HG03196 (cell line): ENCODE results near the gene KCNJ14.

ENCODE experiments used
- ATAC-seq: cut with Tn5 transposase; IDR thresholded peaks from one replicate; pipeline ENCODE4 v1.9.1; 2021; ENCODE audit not compliant: unreplicated experiment

KCNJ14 gene

DNA sequence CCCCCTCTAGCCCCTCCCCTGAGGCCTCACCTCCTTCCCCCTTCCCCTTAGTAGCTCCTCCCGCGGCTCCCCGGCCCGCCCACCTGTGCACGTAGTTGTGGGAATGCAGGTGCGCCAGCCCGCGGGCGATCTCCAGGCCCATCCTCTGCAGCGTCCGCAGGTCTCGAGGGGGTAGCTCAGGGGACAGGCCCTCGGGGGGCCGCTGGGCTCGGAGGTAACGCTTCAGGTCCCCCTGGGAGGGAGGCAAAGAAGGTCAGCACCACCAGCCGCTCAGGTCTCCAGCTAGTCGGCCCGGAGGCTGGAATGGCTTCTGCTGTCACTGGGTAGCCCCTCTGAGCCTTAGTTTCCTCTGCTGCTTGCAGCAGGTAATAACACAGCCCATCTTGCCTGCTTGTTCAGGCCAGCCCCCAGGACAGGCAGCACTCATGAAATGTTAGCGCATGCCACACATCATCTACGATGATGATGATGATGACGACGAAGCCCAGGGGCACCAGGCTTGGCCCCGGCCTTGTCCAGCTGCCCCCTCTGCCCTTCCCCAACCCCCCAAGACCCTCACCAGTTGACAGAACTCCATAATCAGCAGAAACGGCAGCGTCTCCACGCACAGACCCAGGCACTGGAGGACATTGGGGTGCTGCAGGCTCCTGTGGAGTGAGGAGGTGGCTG lies 47.1 kb downstream of the KCNJ14 start:
- no peak for ATAC-seq

GRCh38 chr19:48506138-48506733 lies 50.9 kb downstream of the KCNJ14 start:
- ATAC-seq: no peak

GRCh38 chr19:48507911-48508439 lies 52.6 kb downstream of the KCNJ14 start:
- ATAC-seq: no peak

DNA sequence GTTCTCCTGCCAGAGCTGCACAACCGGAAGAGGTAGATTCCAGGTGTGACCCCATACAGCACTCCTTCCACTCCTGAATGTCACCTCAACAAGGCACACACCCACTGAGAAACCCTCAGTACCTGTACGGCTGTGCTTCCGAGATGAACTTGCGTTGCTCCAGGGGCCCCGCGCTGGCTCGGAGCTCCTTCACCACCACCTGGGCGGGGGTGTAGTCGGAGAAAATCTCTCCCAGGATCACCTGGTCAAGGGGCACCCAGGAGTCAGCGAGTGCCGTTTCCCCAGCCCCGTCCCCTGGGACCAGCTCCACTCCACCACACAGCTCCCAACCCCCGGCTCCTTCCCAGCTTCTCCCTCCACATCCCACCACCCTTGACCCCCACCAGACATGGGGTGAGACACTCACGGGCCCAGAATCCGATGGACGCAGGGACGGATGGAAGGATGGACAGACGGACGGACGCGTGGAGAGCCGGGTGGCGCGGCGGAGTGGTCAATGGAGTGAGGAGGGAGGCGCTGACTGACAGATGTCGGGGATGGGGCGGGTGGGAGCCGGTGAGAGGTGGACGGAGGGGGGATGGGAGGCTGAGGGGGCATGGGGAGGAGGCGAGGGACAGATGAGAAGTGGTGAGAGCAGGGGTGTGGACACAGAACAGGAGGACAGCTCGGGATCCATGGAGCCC lies 53.5 kb downstream of the KCNJ14 start:
- no peak for ATAC-seq

DNA sequence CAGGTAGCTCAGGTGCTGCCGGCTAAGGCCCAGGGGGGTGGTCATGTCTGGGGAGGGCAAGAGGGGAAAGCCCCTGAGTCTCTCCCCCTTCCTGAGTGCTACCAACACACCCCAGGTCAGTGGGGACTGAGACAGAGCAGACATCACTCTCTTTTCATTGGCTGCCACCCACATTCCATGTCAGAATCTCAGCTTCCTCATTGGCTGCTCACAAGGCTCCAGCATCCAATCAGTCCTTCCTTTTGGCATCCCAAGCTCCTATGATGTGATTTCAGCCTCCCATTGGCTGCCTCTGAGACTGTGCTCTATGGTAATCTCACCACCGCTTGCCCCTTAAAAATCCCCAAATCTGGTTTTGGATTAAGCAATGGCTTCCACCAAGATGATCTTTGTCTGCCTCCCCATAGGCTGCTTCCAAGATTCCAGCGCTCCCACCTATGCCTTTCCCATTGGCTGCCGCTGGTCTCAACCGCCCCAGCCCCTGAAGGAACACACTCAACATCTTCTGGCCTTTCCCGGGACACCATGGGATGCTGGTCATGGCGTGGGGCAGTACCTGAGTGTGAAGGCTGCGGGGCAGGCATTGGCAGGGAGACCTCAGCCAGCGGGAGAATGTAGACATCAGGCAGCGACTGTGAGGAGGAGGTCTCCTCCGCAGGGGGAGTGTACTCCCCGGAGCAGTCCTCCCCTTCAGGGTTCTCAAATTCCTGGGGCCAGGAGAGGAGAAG lies 54.3 kb downstream of the KCNJ14 start:
- no peak for ATAC-seq

- ATAC-seq: no peak
Measured at GRCh38 chr19:48510421-48511268, 55.3 kb downstream of the KCNJ14 start.

GRCh38 chr19:48511321-48511731 lies 56.0 kb downstream of the KCNJ14 start:
- ATAC-seq: no peak

DNA sequence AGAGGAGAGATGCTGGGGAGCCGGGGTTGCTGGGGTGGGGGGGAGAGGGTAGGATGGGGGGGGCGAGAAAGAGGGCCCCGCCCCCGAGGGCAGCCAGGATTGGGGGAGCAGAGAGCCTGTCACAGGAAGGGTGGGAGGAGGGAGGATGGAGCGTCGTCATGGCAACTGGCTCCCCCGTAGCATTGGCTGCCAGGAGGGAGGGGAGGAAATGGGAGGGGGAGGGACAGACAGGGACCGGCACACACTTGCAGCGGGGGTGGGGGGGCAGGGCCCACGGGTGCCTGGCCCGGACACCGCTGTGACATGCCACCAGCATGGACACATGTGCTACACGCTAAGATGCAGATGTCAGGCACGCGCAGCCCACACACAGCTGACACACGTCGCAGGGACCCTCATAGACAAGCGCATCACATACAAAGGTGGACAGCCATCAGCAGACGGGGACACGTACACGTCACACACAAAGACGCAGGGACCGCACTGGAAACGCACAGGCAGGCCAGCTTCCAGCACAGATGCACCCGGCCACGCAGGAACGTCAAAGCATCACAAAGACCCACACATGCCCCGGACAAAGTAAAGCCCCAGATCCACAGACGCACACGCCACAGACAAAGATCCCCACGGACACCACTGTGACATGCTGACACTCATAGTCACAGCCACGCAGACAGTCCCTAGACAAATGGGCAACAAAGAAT lies 56.6 kb downstream of the KCNJ14 start, which contains the start of gene LMTK3:
Gene LMTK3 (minus strand): TSS at position 36 of the 704 bp plus-strand sequence. CDS start 259 bp downstream, outside the sequence.
- ATAC-seq: no peak

DNA sequence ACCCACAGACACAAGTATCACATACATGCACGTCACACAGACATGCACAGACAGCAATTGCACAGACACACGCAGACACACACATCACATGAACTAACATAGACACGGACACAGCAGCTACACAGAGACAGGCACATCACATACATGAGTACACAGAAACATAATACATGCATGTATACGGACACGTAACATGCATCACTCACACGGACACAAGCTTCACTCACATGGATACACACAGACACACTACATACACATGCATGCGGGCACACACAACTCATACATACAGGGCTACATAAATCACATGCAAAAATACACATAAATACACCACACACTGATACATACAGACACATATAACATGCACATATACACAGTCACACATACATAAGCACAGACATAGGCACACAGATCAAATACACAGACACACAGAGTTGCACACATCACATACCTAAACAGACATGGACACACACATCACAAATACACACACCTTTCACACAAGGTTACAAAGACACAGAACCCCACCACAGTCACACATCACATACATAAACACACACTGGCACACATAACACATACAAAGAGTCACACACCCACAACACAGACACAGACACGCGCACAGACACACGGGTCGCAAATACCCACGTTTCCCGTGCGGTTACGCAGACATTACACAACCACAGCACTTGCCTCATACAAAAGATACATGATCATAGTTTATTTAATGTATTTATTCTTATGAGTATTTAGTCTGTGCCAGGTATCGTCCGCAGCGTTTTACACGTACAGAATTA lies 57.3 kb downstream of the KCNJ14 start:
- ATAC-seq: no peak

DNA sequence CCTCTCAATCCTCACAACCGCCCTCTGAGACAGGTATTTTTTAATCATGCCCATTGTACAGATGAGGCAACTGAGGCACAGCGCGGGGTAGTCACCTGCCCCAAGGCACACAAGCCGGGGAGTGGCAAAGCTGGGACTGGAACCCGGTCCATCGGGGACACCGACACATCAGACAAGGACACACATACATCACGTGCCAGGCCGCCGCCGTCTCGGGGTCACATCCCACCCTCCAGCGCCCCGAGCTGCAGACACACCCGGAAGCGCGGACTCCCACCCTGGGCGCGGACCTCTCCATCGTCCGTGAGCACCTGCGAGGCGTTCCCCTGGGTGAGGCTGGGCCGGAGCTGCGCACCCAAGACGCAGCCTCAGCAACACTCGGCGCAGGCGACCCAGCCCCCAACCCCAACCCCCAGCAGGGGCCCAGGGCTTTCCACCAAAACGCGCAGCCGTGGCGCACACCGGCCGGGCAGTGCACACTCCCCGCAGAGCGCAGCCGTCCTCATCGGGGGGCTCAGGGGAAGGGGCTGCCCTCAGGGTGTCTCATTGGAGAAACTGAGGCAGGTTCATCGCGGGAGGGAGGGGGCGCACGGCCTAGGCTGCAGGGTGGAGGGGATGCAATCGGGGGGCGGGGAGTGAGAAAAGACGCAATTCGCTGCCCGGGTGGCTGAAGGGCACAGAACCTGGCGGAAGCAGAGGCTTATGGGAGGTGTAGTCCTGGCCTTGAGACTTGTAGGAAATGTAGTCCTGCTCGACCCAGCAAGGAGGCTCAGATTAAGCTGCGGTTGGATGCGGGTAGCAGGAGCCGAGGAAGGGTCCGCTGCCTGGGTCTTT lies 58.1 kb downstream of the KCNJ14 start:
- no peak for ATAC-seq

GRCh38 chr19:48514123-48514458 lies 58.7 kb downstream of the KCNJ14 start:
- ATAC-seq: no peak

DNA sequence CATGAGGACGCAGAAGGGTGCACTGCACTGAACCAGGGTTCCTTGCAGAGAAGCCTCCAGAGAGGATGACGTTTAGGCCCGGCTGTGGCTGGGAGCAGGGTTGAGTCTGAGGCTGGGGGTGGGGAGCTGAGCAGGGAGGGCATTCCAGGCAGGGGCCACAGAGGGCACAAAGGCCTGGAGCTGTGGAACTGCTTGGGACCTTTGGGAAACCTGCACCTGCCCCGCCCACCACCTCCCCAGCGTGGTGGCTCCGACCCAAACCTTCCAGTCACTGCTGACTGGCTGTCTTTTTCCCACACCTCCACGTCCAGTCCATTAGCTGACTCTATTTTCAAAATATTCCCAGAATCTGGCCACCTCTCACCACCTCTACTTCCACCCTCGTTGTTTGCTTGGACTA lies 61.2 kb downstream of the KCNJ14 start:
- ATAC-seq: no peak
